Ectodermal cell (in vitro differentiated cells): Measurements from ENCODE around the gene INSL3.
"Not testable (repeated sequence)": the region's sequence is repeated elsewhere in the genome, so short reads cannot be mapped to it uniquely, and the experiment has no call there.

Experiments
- H3K27ac ChIP-seq: 2 replicates; pipeline ENCODE4 v1.7.0; 2013; ENCODE audit warnings: mild to moderate bottlenecking, low read depth, low read length; ENCODE audit not compliant: insufficient read depth, poor library complexity, severe bottlenecking
- H3K27me3 ChIP-seq: 2 replicates; pipeline ENCODE4 v1.7.0; 2013; ENCODE audit warnings: mild to moderate bottlenecking, low read length; ENCODE audit not compliant: insufficient read depth, control insufficient read depth, poor library complexity, severe bottlenecking
- H3K36me3 ChIP-seq: one replicate; pipeline ENCODE4 v1.7.0; 2013; ENCODE audit warnings: low read length; ENCODE audit not compliant: control insufficient read depth, insufficient read depth
- H3K4me1 ChIP-seq: one replicate; pipeline ENCODE4 v1.7.0; 2013; ENCODE audit warnings: low read length; ENCODE audit not compliant: control insufficient read depth, insufficient read depth
- H3K4me3 ChIP-seq: 2 replicates; pipeline ENCODE4 v1.7.0; 2013; ENCODE audit warnings: low read depth, low read length, control low read depth; ENCODE audit not compliant: insufficient read depth
- H3K9me3 ChIP-seq: 2 replicates; pipeline ENCODE4 v1.7.0; 2013; ENCODE audit warnings: mild to moderate bottlenecking, low read length, moderate library complexity; ENCODE audit not compliant: control insufficient read depth
- WGBS, 2 experiments: methylation state at CpG; one replicate each; pipeline ENCODE4 v1.1.7; 2013; ENCODE audit warnings: missing lambda C conversion rate in 2 of 2; 5-methylcytosine and 5-hydroxymethylcytosine counted together

INSL3 gene

DNA sequence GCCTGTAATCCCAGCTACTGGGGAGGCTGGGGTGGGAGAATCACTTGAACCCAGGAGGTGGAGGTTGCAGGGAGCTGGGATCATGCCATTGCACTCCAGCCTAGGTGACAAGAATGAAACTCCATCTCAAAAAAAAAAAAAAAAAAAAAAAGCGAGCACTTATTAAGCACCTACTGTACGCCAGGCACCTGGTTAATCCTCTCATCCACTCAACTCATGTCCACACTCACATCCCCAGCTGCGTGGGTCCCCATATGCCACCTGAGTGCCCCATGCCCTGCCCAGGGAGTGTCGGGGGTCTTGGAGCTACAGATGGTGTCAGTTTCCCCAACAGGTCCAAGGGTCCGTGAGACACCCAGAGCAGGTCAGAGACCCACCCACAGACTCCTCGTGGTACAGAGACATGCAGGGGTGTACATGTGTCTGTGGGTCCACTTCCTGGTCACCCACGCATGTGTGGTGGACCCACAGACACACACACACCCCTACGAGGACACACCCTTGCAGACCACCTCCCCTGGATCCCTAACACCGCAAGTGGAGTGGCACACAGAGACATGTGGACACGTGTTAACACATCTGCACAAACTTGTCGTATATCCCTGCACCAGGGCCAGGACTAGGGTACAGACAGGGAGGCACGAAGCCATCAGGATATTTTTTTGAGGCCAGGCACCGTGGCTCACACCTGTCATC is 3.5 kb downstream of the INSL3 start:
- no peak overlapping the region for H3K4me3 ChIP-seq
- H3K27ac ChIP-seq = no peak overlapping the region
- H3K4me1 ChIP-seq = no peaks in the 10 kb centered on the region
- H3K36me3 ChIP-seq = no peaks in the 10 kb centered on the region
- H3K9me3 ChIP-seq = no peaks in the 10 kb centered on the region
- 84 to 86% methylated on average over 13 of the region's 13 CpGs for WGBS, 2 experiments
- no peaks in the 10 kb centered on the region for H3K27me3 ChIP-seq

DNA sequence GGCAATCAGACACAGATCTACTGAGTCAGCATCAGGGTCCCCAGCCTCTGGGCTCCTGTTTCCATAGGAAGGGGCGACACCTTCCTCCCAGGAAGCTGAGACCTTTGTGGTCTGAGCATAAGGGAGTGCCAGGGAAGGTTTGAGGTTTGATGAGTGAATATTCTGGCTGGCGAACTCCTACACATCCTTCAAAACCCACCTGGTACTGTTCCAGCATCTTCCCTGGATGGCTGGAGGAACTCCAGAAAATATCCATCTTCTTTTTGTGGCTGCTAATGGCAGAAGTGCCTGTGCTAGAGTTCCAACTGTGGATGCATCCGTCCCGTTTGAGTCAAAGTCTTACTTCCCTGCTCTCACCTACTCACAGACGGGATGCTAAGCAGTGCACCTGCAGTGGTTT is 9.2 kb downstream of the INSL3 start:
- WGBS, 2 experiments = 81% methylated on average over 5 of the region's 5 CpGs
- H3K27me3 ChIP-seq = no peaks in the 10 kb centered on the region
- no peaks in the 10 kb centered on the region for H3K4me1 ChIP-seq
- no peak overlapping the region for H3K4me3 ChIP-seq
- H3K36me3 ChIP-seq = no peaks in the 10 kb centered on the region
- H3K27ac ChIP-seq = no peak overlapping the region
- no peaks in the 10 kb centered on the region for H3K9me3 ChIP-seq

DNA sequence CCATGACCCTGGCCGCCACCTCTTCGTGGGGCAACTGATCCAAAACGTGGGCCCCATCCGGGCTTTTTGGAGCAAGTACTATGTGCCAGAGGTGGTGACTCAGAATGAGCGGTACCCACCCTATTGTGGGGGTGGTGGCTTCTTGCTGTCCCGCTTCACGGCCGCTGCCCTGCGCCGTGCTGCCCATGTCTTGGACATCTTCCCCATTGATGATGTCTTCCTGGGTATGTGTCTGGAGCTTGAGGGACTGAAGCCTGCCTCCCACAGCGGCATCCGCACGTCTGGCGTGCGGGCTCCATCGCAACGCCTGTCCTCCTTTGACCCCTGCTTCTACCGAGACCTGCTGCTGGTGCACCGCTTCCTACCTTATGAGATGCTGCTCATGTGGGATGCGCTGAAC is 9.6 kb downstream of the INSL3 start:
- Histone ChIP-seq H3K36me3 (no peaks in the 10 kb centered on the region), H3K4me1 (no peaks in the 10 kb centered on the region), H3K27me3 (no peaks in the 10 kb centered on the region), H3K27ac (no peak overlapping the region), H3K9me3 (no peaks in the 10 kb centered on the region), H3K4me3 (no peak overlapping the region)
- 91 to 92% methylated on average over 20 of the region's 20 CpGs for WGBS, 2 experiments

DNA sequence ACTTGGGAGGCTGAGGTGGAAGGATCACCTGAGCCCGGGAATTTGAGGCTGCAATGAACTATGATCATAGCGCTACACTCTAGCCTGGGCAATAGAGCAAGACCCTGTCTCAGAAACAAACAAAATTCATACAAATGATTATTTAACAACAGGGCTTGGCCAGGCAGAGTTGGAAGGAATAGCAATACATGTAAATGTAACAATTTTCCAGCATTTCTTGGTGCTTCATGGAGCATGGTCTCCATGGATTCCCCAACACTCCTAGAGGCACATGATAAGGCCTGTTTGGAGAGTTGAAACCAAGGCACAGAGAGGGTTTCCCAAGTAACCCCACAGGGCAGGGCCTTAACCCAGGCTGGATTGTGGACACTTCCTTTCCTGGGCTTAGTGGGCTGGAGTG is 10.2 kb downstream of the INSL3 start:
- 87 to 91% methylated on average over 1 to 2 of the region's 2 CpGs for WGBS, 2 experiments
- no peaks in the 10 kb centered on the region for H3K27me3 ChIP-seq
- H3K4me3 ChIP-seq = no peak overlapping the region

DNA sequence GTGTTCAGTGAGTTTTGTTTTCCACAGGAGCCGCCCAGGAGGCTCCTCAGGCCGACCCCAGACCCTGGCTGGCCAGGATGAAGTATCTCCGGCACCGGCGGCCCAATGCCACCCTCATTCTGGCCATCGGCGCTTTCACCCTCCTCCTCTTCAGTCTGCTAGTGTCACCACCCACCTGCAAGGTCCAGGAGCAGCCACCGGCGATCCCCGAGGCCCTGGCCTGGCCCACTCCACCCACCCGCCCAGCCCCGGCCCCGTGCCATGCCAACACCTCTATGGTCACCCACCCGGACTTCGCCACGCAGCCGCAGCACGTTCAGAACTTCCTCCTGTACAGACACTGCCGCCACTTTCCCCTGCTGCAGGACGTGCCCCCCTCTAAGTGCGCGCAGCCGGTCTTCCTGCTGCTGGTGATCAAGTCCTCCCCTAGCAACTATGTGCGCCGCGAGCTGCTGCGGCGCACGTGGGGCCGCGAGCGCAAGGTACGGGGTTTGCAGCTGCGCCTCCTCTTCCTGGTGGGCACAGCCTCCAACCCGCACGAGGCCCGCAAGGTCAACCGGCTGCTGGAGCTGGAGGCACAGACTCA is 13.5 kb downstream of the INSL3 start:
- Histone ChIP-seq H3K4me1 (no peaks in the 10 kb centered on the region), H3K27me3 (no peaks in the 10 kb centered on the region), H3K27ac (no peak overlapping the region), H3K4me3 (no peak overlapping the region), H3K9me3 (no peaks in the 10 kb centered on the region), H3K36me3 (no peaks in the 10 kb centered on the region)
- WGBS, 2 experiments = 94 to 96% methylated on average over 38 of the region's 38 CpGs

More for the DNA sequence above, 10.2 kb downstream of the INSL3 start:
- no peaks in the 10 kb centered on the region for H3K36me3 ChIP-seq
- no peaks in the 10 kb centered on the region for H3K4me1 ChIP-seq
- H3K9me3 ChIP-seq = no peaks in the 10 kb centered on the region
- H3K27ac ChIP-seq = no peak overlapping the region

DNA sequence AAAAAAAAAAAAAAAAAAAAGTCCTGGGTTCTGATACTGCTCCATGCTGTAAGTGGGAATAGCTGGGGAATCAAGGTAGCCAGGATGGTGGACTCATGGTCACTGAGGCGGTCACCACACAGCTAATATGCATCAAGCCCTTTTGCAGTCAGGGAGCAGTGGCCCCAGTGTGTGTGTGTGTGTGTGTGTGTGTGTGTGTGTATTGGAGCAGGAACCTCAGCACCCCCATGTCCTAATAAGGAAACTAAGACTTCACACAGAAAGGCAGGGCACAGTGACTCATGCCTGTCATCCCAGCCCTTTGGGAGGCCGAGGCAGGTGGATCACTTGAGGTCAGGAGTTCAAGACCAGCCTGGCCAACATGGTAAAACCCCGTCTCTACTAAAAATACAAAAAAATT is 14.4 kb downstream of the INSL3 start:
- H3K4me3 ChIP-seq = no peak overlapping the region
- H3K4me1 ChIP-seq = no peaks in the 10 kb centered on the region
- whole genome bisulfite sequencing, 2 experiments = 80 to 89% methylated on average over 3 of the region's 3 CpGs
- no peaks in the 10 kb centered on the region for H3K9me3 ChIP-seq
- no peak overlapping the region for H3K27ac ChIP-seq
- no peaks in the 10 kb centered on the region for H3K27me3 ChIP-seq
- H3K36me3 ChIP-seq = no peaks in the 10 kb centered on the region

DNA sequence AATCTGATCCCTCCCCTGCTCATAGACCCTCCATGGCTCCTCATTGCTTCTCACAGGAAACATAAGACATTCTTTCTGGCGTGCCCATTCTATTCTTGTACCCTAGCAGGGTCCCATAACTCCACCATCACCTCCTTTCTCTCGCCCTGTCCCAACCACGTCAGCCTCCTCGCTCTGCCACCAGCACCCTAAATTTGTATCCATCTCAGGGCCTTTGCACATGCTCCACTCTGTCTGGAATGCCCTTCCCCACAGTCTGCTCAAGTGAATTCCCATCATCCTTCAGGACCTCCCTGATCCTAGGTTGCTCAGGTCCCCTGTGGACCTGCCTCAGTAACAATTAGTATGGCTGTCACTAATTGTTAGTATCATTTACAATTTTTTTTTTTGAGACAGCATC is 15.9 kb downstream of the INSL3 start:
- Histone ChIP-seq H3K27me3 (no peaks in the 10 kb centered on the region), H3K36me3 (no peaks in the 10 kb centered on the region), H3K9me3 (no peaks in the 10 kb centered on the region), H3K4me3 (no peak overlapping the region), H3K4me1 (no peaks in the 10 kb centered on the region), H3K27ac (no peak overlapping the region)
- 90 to 93% methylated on average over 4 of the region's 4 CpGs for WGBS, 2 experiments

DNA sequence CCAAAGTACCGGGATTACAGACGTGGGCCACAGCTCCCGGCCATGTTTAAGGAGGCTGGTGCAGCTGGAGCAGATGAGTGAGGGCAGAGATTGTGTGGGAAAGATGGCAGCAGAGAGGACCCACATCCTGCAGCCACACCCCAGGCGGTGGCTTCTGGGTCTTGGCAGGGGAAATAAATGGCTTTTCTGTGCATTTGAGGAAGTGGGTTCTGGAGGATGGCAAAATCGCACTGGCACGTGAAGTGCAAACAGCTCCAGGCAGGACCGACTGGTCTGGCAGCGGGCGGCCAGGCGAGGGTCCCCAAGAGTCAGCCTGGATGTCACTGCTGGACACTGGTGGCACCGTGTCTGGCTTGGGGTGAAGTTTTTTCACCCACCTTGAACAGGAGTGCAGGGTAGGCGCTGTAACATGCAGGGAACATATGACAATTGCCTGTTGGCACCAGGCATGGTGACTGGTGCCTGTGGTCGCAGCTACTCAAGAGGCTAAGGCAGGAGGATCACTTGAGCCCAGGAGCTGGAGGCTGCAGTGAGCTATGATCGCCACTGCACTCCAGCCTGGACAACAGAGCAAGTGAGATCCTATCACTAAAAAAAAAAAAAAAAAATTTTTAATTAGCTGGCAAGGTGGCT is 17.9 kb downstream of the INSL3 start:
- Histone ChIP-seq H3K9me3 (no peaks in the 10 kb centered on the region), H3K27me3 (no peaks in the 10 kb centered on the region), H3K4me3 (no peak overlapping the region), H3K36me3 (no peaks in the 10 kb centered on the region), H3K27ac (no peak overlapping the region), H3K4me1 (no peaks in the 10 kb centered on the region)
- 84 to 88% methylated on average over 14 of the region's 14 CpGs for WGBS, 2 experiments

DNA sequence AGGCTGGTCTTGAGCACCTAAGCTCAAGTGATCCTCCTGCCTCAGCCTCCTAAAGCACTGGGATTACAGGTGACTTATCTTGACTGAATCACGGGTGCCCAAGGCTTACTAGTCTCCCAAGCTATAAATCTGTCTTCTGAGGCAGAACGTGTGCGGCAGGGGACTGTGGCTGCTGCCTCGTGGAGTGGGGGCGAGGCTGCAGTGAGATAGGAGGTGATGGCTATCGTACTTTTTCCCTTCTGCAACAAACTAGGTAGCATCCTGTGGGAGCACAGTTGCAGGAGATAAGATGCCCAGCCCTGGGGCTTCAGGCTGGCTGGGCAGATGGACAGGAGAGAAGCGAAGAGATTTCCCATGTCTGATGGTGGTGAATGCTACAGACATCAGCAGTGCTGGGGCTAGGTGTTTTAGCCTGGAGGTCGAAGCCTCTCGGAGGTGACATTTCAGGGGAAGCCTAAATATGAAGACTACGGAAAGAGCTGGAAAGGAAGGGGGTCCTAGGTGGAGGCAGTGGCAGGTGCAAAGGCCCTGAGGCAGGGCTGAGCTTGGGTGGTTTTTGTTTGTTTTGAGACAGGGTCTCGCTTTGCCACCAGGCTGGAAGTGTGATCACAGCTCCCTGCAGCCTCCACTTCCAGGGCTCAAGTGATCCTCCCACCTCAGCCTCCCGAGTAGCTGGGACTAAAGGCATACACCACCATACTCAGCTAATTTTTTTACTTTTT is 19.0 kb downstream of the INSL3 start:
- H3K4me3 ChIP-seq = no peak overlapping the region
- WGBS, 2 experiments = 90% methylated on average over 12 of the region's 12 CpGs
- H3K36me3 ChIP-seq = no peaks in the 10 kb centered on the region
- H3K9me3 ChIP-seq = no peaks in the 10 kb centered on the region
- no peak overlapping the region for H3K27ac ChIP-seq
- H3K27me3 ChIP-seq = peaks cover 5% of the 10 kb centered on the region
- H3K4me1 ChIP-seq = no peaks in the 10 kb centered on the region

DNA sequence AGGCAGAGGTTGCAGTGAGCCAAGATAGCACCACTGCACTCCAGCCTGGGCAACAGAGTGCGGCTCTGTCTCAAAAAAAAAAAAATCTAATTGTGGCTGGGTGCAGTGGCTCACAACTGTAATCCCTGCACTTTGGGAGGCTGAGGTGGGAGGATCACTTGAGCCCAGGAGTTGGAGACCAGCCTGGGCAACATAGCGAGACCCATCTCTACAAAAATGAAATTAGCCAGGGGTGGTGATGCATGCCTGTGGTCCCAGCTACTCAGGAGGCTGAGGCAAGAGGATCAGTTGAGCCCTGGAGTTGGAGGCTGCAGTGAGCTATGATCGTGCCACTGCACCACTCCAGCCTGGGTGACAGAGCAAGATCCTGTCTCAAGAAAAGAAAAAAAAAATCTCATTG is 22.7 kb downstream of the INSL3 start:
- peaks cover 37% of the 10 kb centered on the region for H3K27me3 ChIP-seq
- WGBS, 2 experiments = 89 to 90% methylated on average over 3 of the region's 3 CpGs
- not testable (repeated sequence) for H3K27ac ChIP-seq, H3K9me3 ChIP-seq, H3K36me3 ChIP-seq, H3K4me3 ChIP-seq, H3K4me1 ChIP-seq
